ENCODE data around the gene FOXL1. TPM values are rescaled to one million over a fixed set of nuclear protein-coding genes. Genes with fewer than 3 reads are reported as not detected.
A peak's percentile ranks its signal among the peaks of the same experiment; 100 is the strongest.

FOXL1 gene
- total and polyA plus RNA-seq, 10 donors: 0.03 to 0.29 (median 0.07) TPM; not detected in 7

DNA sequence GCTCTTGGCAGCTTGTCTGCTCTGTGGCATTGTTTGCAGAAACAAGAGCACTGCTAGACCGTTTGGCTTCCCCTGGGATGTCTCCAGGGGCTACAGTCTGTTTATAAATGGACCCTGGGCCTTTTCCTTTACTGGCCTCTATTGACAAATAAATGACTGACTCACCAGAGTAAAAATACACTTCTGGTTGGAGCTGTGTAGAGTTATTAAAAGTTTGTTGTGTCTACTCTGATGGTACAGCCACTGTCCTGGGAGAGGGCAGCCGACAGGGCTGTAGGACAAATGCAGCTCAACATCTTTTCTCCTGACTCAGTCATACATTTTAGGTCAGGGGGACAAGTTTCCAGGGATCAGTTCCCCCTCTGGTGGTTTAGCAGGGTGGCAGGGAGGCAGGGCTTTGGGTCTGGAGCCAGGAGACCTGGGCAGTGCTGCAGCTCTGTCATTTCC lies 30.0 kb downstream of the FOXL1 start:
- WGBS, 5 donors: 53 to 69% (median 59%) methylated on average over 2 of the region's 2 CpGs
- peaks cover 0 to 18% (median 8%) of the 10 kb centered on the region in 6 donors for H3K4me1 ChIP-seq

DNA sequence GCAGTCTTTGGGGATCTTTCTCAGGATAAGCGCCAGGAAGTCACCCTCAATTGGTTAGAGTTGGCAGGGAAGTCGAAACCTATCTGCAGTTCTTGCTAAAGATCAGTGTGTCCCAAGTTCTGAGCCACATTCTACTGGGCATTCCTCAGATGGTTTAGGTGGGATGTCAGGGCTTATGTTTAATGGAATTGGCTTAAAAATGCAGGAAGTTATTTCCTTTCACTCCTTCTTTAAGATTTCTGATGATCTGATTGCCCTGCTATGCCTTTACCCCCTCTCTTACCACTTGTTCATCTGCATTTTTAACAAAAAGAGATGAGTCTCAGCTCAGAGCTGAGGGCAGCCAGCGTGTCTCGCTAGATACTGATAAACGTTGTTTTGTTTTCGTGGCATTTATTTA lies 30.8 kb downstream of the FOXL1 start:
- H3K4me3 ChIP-seq: no peak overlapping the region
- H3K27me3 ChIP-seq (replicated peaks in 1 of 7): peaks cover 0 to 22% (median 0%) of the 10 kb centered on the region in 7 donors
- H3K9me3 ChIP-seq: no peaks in the 10 kb centered on the region
- intact Hi-C loops (cut with DNase I; ENCODE audit: low total_unique reads): no loop called here
- no peak overlapping the region for H3K27ac ChIP-seq
- 70 to 90% (median 81%) methylated on average over 6 of the region's 6 CpGs for WGBS, 5 donors
- no peak for DNase-seq
- no peaks in the 10 kb centered on the region for H3K36me3 ChIP-seq
- peaks cover 0 to 18% (median 8%) of the 10 kb centered on the region in 6 donors for H3K4me1 ChIP-seq
- TF ChIP-seq, protein P1, sequence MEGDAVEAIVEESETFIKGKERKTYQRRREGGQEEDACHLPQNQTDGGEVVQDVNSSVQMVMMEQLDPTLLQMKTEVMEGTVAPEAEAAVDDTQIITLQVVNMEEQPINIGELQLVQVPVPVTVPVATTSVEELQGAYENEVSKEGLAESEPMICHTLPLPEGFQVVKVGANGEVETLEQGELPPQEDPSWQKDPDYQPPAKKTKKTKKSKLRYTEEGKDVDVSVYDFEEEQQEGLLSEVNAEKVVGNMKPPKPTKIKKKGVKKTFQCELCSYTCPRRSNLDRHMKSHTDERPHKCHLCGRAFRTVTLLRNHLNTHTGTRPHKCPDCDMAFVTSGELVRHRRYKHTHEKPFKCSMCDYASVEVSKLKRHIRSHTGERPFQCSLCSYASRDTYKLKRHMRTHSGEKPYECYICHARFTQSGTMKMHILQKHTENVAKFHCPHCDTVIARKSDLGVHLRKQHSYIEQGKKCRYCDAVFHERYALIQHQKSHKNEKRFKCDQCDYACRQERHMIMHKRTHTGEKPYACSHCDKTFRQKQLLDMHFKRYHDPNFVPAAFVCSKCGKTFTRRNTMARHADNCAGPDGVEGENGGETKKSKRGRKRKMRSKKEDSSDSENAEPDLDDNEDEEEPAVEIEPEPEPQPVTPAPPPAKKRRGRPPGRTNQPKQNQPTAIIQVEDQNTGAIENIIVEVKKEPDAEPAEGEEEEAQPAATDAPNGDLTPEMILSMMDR (IDR thresholded peaks at IDR 0.05 in 8 of 11, conservative IDR thresholded peaks at IDR 0.05 in 3 of 11): no peak
- TF ChIP-seq POLR2AphosphoS5 (IDR thresholded peaks at IDR 0.05) (no peak), POLR2A (IDR thresholded peaks at IDR 0.05) (no peak)

More for the DNA sequence above, 30.0 kb downstream of the FOXL1 start:
- Histone ChIP-seq H3K4me3 (no peak overlapping the region), H3K27ac (no peak overlapping the region), H3K36me3 (no peaks in the 10 kb centered on the region), H3K9me3 (no peaks in the 10 kb centered on the region), H3K27me3 (replicated peaks in 1 of 7) (peaks cover 0 to 22% (median 0%) of the 10 kb centered on the region in 7 donors)
- intact Hi-C loops (cut with DNase I; ENCODE audit: low total_unique reads): no loop called here
- no peak for DNase-seq
- no peak for TF ChIP-seq POLR2AphosphoS5 (IDR thresholded peaks at IDR 0.05)
- TF ChIP-seq, protein P1 (IDR thresholded peaks at IDR 0.05 in 8 of 11, conservative IDR thresholded peaks at IDR 0.05 in 3 of 11): no peak

DNA sequence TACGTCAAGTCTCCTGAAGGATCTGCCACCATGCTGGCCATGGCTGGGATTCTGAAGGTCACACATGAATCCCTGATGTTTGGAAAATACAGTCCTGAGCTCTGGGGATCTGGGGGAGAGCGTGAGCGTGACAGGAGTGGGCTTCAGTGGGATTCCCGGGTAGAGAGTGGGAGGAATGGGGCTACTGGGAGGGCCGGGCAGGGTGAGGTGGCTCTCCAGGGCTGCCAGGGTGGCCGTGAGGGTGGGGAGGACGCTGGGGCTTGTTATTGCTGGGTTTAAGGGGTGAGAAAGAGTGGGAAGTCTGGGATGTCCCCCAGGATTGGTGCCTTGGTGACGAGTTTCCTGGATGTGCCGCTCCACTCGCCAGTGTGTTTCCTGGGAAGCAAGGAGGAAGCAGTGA lies 31.3 kb downstream of the FOXL1 start:
- no peak overlapping the region for H3K27ac ChIP-seq
- intact Hi-C loops (cut with DNase I; ENCODE audit: low total_unique reads): no loop called here
- WGBS, 5 donors: 73 to 87% (median 80%) methylated on average over 10 of the region's 10 CpGs
- H3K36me3 ChIP-seq: no peaks in the 10 kb centered on the region
- H3K4me1 ChIP-seq: peaks cover 0 to 18% (median 8%) of the 10 kb centered on the region in 6 donors
- H3K9me3 ChIP-seq: no peaks in the 10 kb centered on the region
- H3K4me3 ChIP-seq: no peak overlapping the region
- no peak for DNase-seq
- TF ChIP-seq POLR2A (IDR thresholded peaks at IDR 0.05) (no peak), POLR2AphosphoS5 (IDR thresholded peaks at IDR 0.05) (no peak)
- TF ChIP-seq, protein P1 (IDR thresholded peaks at IDR 0.05 in 8 of 11, conservative IDR thresholded peaks at IDR 0.05 in 3 of 11): no peak
- peaks cover 0 to 22% (median 0%) of the 10 kb centered on the region in 7 donors for H3K27me3 ChIP-seq (replicated peaks in 1 of 7)

DNA sequence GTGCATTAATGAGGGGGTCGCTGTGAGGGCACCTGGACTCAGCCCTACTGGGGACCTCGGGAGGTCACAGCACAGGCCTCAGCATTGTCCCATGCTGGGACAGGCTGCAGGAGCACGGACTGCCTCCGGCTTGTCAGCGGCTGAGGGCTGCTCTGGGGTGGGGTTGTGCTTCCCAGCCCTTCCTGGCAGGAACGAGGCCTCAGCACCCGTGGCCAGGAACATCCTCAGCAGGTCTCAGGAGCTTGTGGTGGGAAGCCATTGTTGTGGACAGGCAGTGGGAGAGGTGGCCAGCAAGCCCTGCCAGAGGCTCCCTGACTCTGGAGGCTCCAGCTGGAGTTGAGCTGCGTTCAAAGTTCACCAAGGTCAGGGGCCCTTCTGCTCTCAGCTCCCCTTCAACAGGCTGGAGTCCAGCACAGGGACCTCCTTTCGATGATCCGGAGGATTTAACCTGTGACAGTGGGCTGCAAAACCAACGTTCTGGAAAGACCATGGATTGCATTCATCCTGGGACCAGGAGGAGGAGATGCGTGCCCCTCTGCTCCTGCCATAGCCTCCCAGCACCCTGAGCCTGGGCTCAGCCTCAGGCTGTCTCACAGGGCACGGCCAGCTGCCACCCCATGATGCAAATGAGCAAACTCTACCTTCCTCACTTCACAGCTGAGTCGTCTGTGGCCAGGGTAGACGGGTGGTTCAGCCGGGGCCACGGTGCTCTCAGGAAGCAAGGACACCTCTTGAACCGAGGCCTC lies 32.6 kb downstream of the FOXL1 start:
- peaks cover 0 to 12% (median 8%) of the 10 kb centered on the region in 6 donors for H3K4me1 ChIP-seq
- H3K27ac ChIP-seq: peak overlapping the region in 7 of 8 donors; percentile 8 to 62 (median 59)
- no peak for DNase-seq
- H3K27me3 ChIP-seq (replicated peaks in 1 of 7): peaks cover 0 to 22% (median 0%) of the 10 kb centered on the region in 7 donors
- H3K9me3 ChIP-seq: no peaks in the 10 kb centered on the region
- WGBS, 5 donors: 47 to 73% (median 64%) methylated on average over 8 to 18 of the region's 18 CpGs
- intact Hi-C loops (cut with DNase I; ENCODE audit: low total_unique reads): no loop called here
- H3K4me3 ChIP-seq: no peak overlapping the region
- no peaks in the 10 kb centered on the region for H3K36me3 ChIP-seq
- TF ChIP-seq, protein P1 (IDR thresholded peaks at IDR 0.05 in 8 of 11, conservative IDR thresholded peaks at IDR 0.05 in 3 of 11): no peak
- TF ChIP-seq POLR2AphosphoS5 (IDR thresholded peaks at IDR 0.05): no peak
- no peak for TF ChIP-seq POLR2A (IDR thresholded peaks at IDR 0.05)
